OCI-M2 (cell line): ENCODE measurements around the gene MMP11.

Source experiments
- DNase-seq: peaks from one replicate; lab custom pipeline; 2025; ENCODE audit not compliant: unreplicated experiment; lab: John Stamatoyannopoulos, UW

The MMP11 gene

GRCh38 chr22:23827351-23827995, 54.8 kb downstream of the MMP11 start:
- no peak for DNase-seq

DNA sequence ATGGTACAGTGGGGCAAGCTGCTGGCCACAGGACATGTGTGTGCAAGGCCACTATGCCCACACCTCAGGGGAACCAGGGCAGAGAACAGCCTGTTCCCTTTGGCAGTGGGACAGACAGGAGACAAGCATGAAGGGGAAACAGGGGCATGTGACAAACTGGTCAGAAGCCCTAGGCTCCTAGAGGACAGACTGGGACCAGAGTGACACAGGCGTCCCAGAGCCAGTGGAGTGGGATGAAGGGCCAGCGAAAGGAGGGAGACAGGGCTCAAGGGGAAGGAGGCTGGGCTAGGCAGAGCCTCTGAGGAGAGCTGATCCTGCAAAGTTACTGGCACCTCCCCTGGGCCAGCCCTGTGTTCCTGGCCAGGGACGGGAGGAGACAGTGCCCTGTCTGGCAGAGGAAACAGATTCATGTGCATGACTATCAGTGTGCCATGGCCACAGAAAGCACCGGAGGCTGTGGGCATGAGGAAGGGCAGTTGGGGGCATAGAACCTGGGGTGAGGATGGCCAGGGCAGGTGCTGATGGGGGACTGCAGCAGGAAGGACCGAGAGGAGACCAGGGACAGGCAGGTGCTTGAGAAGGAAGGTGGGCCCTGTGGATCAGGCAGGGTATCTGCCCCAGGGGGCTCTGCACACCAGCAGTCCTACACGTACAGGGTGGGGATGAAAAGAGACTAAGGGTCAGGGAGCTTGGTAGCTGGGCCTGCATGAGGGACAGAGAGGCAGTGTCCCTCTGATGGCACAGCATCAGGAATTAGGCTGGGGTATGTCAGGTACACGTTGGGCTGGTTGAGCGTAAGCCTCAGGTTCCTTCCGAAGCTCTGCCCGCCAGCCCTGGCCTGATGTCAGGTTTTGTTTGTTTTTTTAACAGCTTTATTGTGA, 56.4 kb downstream of the MMP11 start:
- no peak for DNase-seq

GRCh38 chr22:23829845-23830372, 57.3 kb downstream of the MMP11 start:
- no peak for DNase-seq

GRCh38 chr22:23831261-23831660, 58.6 kb downstream of the MMP11 start:
- no peak for DNase-seq

DNA sequence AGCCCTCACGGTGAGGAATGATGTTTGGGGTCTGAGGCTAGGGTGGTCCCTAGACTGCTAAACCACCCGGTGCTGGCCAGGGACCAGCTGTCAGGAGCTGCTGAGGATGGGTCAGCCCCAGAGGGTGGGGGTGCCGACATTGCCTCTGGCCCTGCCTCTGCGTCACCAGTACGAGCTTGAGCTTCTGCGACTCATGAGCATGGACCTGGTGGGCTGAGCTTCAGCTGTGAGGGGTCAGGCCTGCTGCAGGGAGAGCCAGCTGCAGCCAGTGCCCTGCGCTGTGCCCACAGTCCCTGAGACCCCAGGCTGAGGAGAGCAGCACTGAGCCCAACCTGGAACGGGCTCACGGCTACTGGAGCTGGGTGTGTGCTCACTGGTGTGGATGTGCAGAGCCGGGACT, 59.1 kb downstream of the MMP11 start:
- no peak for DNase-seq

DNA sequence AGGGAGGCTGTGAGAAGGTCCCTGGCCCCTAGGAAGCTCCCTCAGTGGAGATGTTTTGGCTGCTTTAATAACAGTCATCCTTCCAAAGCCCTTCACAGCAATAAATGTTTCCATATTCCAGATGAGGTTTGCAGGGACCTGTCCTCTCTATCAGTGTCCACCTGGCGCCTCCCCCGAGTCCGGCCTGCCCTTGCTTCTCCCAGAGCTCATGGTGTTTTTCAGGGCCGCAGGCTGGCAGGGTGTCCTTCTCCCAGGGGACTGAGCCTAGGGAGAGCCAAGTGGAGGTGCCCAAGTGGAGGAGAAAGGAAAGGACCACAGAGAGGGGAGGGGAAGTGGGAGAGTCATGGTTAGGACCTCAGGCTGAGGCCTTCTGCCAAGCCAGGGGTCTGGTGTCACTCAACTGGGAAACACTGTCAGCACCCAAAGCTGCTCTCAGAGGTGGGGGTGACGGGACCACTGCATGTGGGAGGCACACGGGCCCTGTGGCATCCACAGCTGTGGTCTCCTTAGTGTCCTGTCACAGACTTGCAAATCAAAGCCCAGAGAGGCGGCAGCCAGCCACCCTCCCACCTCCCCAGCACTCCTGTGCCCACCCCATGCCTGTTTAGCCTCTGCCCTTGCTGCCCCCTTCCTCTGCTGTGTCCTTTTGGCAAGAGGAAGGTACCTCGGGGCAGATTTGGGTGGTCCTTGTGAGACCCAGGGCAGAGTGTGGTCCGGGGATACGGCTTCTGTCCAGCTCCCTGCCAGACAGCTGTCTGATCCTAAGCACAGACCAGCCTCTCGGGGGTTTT, 59.8 kb downstream of the MMP11 start:
- DNase-seq = no peak

DNA sequence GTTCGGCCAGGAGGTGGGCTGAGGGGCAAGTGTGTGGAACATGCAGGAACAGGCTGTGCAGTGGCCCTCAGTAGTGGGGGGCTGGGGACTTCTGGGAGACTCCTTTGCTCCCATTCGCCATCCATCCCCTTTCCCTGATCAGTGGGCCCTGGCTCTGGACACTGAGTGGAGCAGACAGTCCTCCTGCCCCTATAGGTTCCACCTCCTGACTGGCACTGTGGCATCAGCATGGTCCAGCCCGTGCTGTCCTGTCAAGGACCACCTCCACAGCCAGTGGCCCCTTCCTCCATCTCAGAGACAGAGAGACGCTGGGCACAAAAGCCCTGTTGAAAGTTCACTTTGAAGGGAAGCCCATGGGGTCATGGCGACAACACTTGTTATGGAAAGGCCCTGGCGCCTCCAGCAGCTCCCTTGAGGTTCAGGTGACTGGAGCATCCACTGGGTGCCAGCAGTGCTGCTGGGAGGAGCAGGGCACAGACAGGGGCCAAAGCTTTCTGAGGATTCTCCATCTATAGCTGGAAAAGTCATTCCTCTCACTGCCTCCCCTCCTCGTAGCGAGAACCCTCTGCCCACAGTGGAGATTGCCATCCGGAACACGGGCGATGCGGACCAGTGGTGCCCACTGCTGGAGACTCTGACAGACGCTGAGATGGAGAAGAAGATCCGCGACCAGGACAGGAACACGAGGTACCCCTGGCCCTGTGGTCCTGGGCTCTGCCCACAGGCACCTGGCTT, 60.5 kb downstream of the MMP11 start:
- no peak for DNase-seq
